Measurements from ENCODE around the gene EIF4A2.

Gene EIF4A2

GRCh38 chr3:186824430-186825139 is 41.2 kb downstream of the EIF4A2 start:
- H3K4me1 ChIP-seq (ENCODE audit: control insufficient read depth in 2 of 2, insufficient read depth in 1 of 2, low read depth in 1 of 2, low read length in 2 of 2) = peaks cover 15 to 28% of the 10 kb centered on the region in 2 donors
- peak overlapping the region; percentile 21 for H2BK5ac ChIP-seq (ENCODE audit: low read length)
- WGBS, 2 donors (ENCODE audit: extremely low coverage in 2 of 2, insufficient read length in 2 of 2, insufficient replicate concordance in 1 of 2) = no CpG with 5 or more reads among the region's 18 CpGs
- peak overlapping the region; percentile 62 for H3K4me2 ChIP-seq (ENCODE audit: insufficient read depth, low read length, poor library complexity, severe bottlenecking)
- H4K91ac ChIP-seq (ENCODE audit: low read depth, low read length, poor library complexity) = no peak overlapping the region
- H2AFZ ChIP-seq (ENCODE audit: low read length) = peak overlapping the region; percentile 80
- peaks cover 4 to 48% (median 38%) of the 10 kb centered on the region in 3 experiments for H3K27me3 ChIP-seq (ENCODE audit: control insufficient read depth in 3 of 3, insufficient read depth in 3 of 3, low read depth in 1 of 3, low read length in 3 of 3)
- no peak overlapping the region for H3K4ac ChIP-seq (ENCODE audit: low read length)
- no peak overlapping the region for H3K27ac ChIP-seq (replicated peaks; ENCODE audit: low read length)
- no peak overlapping the region for H3K4me3 ChIP-seq (ENCODE audit: low read length in 2 of 2)
- H3K9me3 ChIP-seq (replicated peaks in 1 of 2; ENCODE audit: control insufficient read depth in 2 of 2, insufficient read depth in 1 of 2, low read depth in 1 of 2, low read length in 2 of 2) = no peaks in the 10 kb centered on the region
- DNase-seq (ENCODE audit: low spot score) = no peak
- H4K8ac ChIP-seq (ENCODE audit: low read depth, low read length) = no peak overlapping the region
- peak overlapping the region; percentile 85 for H2BK15ac ChIP-seq (ENCODE audit: low read length)
- no peak overlapping the region for H2BK120ac ChIP-seq (ENCODE audit: low read depth, low read length)
- H3K79me1 ChIP-seq (ENCODE audit: low read depth, low read length) = no peaks in the 10 kb centered on the region
- no peak overlapping the region for H2BK12ac ChIP-seq (ENCODE audit: low read length)
- H3K14ac ChIP-seq (ENCODE audit: low read length) = peak overlapping the region; percentile 32
- no peaks in the 10 kb centered on the region for H3K36me3 ChIP-seq (replicated peaks in 1 of 2; ENCODE audit: control insufficient read depth in 2 of 2, insufficient read depth in 2 of 2, low read length in 2 of 2)
- peak overlapping the region; percentile 52 for H2AK5ac ChIP-seq (ENCODE audit: low read depth, low read length)
- H3K23ac ChIP-seq (ENCODE audit: low read depth, low read length, poor library complexity) = no peak overlapping the region
- H3K9ac ChIP-seq (ENCODE audit: low read depth, low read length, poor library complexity) = no peak overlapping the region
- H3K18ac ChIP-seq (ENCODE audit: low read length) = peak overlapping the region; percentile 76

GRCh38 chr3:186825294-186825821 is 42.0 kb downstream of the EIF4A2 start:
- no CpG with 5 or more reads among the region's 23 CpGs for WGBS, 2 donors (ENCODE audit: extremely low coverage in 2 of 2, insufficient read length in 2 of 2, insufficient replicate concordance in 1 of 2)
- Histone ChIP-seq H4K8ac (ENCODE audit: low read depth, low read length) (peak overlapping the region; percentile 3), H2BK12ac (ENCODE audit: low read length) (no peak overlapping the region), H3K27me3 (ENCODE audit: control insufficient read depth in 3 of 3, insufficient read depth in 3 of 3, low read depth in 1 of 3, low read length in 3 of 3) (peaks cover 4 to 56% (median 45%) of the 10 kb centered on the region in 3 experiments), H2BK5ac (ENCODE audit: low read length) (no peak overlapping the region), H3K4ac (ENCODE audit: low read length) (peak overlapping the region; percentile 53), H3K4me3 (ENCODE audit: low read length in 2 of 2) (peak overlapping the region in 1 of 2 donors; percentile 3), H2AK5ac (ENCODE audit: low read depth, low read length) (peak overlapping the region; percentile 52), H4K91ac (ENCODE audit: low read depth, low read length, poor library complexity) (no peak overlapping the region), H3K9me3 (replicated peaks in 1 of 2; ENCODE audit: control insufficient read depth in 2 of 2, insufficient read depth in 1 of 2, low read depth in 1 of 2, low read length in 2 of 2) (no peaks in the 10 kb centered on the region), H3K14ac (ENCODE audit: low read length) (peak overlapping the region; percentile 94), H2BK15ac (ENCODE audit: low read length) (peak overlapping the region; percentile 85), H3K79me1 (ENCODE audit: low read depth, low read length) (no peaks in the 10 kb centered on the region), H3K4me1 (ENCODE audit: control insufficient read depth in 2 of 2, insufficient read depth in 1 of 2, low read depth in 1 of 2, low read length in 2 of 2) (peaks cover 15 to 28% of the 10 kb centered on the region in 2 donors), H3K18ac (ENCODE audit: low read length) (peak overlapping the region; percentile 95), H2BK120ac (ENCODE audit: low read depth, low read length) (no peak overlapping the region), H3K9ac (ENCODE audit: low read depth, low read length, poor library complexity) (peak overlapping the region; percentile 9), H3K27ac (replicated peaks; ENCODE audit: low read length) (no peak overlapping the region), H3K36me3 (replicated peaks in 1 of 2; ENCODE audit: control insufficient read depth in 2 of 2, insufficient read depth in 2 of 2, low read length in 2 of 2) (no peaks in the 10 kb centered on the region), H3K23ac (ENCODE audit: low read depth, low read length, poor library complexity) (no peak overlapping the region), H2AFZ (ENCODE audit: low read length) (peak overlapping the region; percentile 80), H3K4me2 (ENCODE audit: insufficient read depth, low read length, poor library complexity, severe bottlenecking) (peak overlapping the region; percentile 62)
- no peak for DNase-seq (ENCODE audit: low spot score)

- H4K91ac ChIP-seq (ENCODE audit: low read depth, low read length, poor library complexity) = no peak overlapping the region
- no peaks in the 10 kb centered on the region for H3K36me3 ChIP-seq (replicated peaks in 1 of 2; ENCODE audit: control insufficient read depth in 2 of 2, insufficient read depth in 2 of 2, low read length in 2 of 2)
- H3K14ac ChIP-seq (ENCODE audit: low read length) = no peak overlapping the region
- no peak overlapping the region for H2BK5ac ChIP-seq (ENCODE audit: low read length)
- no peaks in the 10 kb centered on the region for H3K9me3 ChIP-seq (replicated peaks in 1 of 2; ENCODE audit: control insufficient read depth in 2 of 2, insufficient read depth in 1 of 2, low read depth in 1 of 2, low read length in 2 of 2)
- H2AFZ ChIP-seq (ENCODE audit: low read length) = peak overlapping the region; percentile 80
- H3K79me1 ChIP-seq (ENCODE audit: low read depth, low read length) = no peaks in the 10 kb centered on the region
- peaks cover 15 to 28% of the 10 kb centered on the region in 2 donors for H3K4me1 ChIP-seq (ENCODE audit: control insufficient read depth in 2 of 2, insufficient read depth in 1 of 2, low read depth in 1 of 2, low read length in 2 of 2)
- peak overlapping the region; percentile 62 for H3K4me2 ChIP-seq (ENCODE audit: insufficient read depth, low read length, poor library complexity, severe bottlenecking)
- no peak for DNase-seq (ENCODE audit: low spot score)
- peaks cover 4 to 62% (median 45%) of the 10 kb centered on the region in 3 experiments for H3K27me3 ChIP-seq (ENCODE audit: control insufficient read depth in 3 of 3, insufficient read depth in 3 of 3, low read depth in 1 of 3, low read length in 3 of 3)
- no peak overlapping the region for H3K23ac ChIP-seq (ENCODE audit: low read depth, low read length, poor library complexity)
- H2BK12ac ChIP-seq (ENCODE audit: low read length) = no peak overlapping the region
- H2AK5ac ChIP-seq (ENCODE audit: low read depth, low read length) = no peak overlapping the region
- peak overlapping the region; percentile 9 for H3K9ac ChIP-seq (ENCODE audit: low read depth, low read length, poor library complexity)
- no peak overlapping the region for H3K18ac ChIP-seq (ENCODE audit: low read length)
- no peak overlapping the region for H2BK120ac ChIP-seq (ENCODE audit: low read depth, low read length)
- H3K4ac ChIP-seq (ENCODE audit: low read length) = no peak overlapping the region
- no peak overlapping the region for H3K27ac ChIP-seq (replicated peaks; ENCODE audit: low read length)
- WGBS, 2 donors (ENCODE audit: extremely low coverage in 2 of 2, insufficient read length in 2 of 2, insufficient replicate concordance in 1 of 2) = no CpG with 5 or more reads among the region's 11 CpGs
- no peak overlapping the region for H3K4me3 ChIP-seq (ENCODE audit: low read length in 2 of 2)
- H4K8ac ChIP-seq (ENCODE audit: low read depth, low read length) = no peak overlapping the region
- H2BK15ac ChIP-seq (ENCODE audit: low read length) = no peak overlapping the region
Observed at GRCh38 chr3:186825872-186826409, 42.6 kb downstream of the EIF4A2 start.

- H3K23ac ChIP-seq (ENCODE audit: low read depth, low read length, poor library complexity) = no peak overlapping the region
- H3K4me3 ChIP-seq (ENCODE audit: low read length in 2 of 2) = peak overlapping the region in 1 of 2 donors; percentile 56
- WGBS, 2 donors (ENCODE audit: extremely low coverage in 2 of 2, insufficient read length in 2 of 2, insufficient replicate concordance in 1 of 2) = no CpG with 5 or more reads among the region's 14 CpGs
- H3K9me3 ChIP-seq (replicated peaks in 1 of 2; ENCODE audit: control insufficient read depth in 2 of 2, insufficient read depth in 1 of 2, low read depth in 1 of 2, low read length in 2 of 2) = no peaks in the 10 kb centered on the region
- H2BK15ac ChIP-seq (ENCODE audit: low read length) = no peak overlapping the region
- no peak overlapping the region for H2BK5ac ChIP-seq (ENCODE audit: low read length)
- H2BK120ac ChIP-seq (ENCODE audit: low read depth, low read length) = no peak overlapping the region
- H3K4me1 ChIP-seq (ENCODE audit: control insufficient read depth in 2 of 2, insufficient read depth in 1 of 2, low read depth in 1 of 2, low read length in 2 of 2) = peaks cover 15 to 28% of the 10 kb centered on the region in 2 donors
- no peak overlapping the region for H3K9ac ChIP-seq (ENCODE audit: low read depth, low read length, poor library complexity)
- H4K91ac ChIP-seq (ENCODE audit: low read depth, low read length, poor library complexity) = no peak overlapping the region
- H3K27ac ChIP-seq (replicated peaks; ENCODE audit: low read length) = no peak overlapping the region
- H2AFZ ChIP-seq (ENCODE audit: low read length) = peak overlapping the region; percentile 96
- peaks cover 4 to 66% (median 45%) of the 10 kb centered on the region in 3 experiments for H3K27me3 ChIP-seq (ENCODE audit: control insufficient read depth in 3 of 3, insufficient read depth in 3 of 3, low read depth in 1 of 3, low read length in 3 of 3)
- no peak overlapping the region for H3K4ac ChIP-seq (ENCODE audit: low read length)
- no peak overlapping the region for H2AK5ac ChIP-seq (ENCODE audit: low read depth, low read length)
- H3K14ac ChIP-seq (ENCODE audit: low read length) = no peak overlapping the region
- no peak overlapping the region for H2BK12ac ChIP-seq (ENCODE audit: low read length)
- no peaks in the 10 kb centered on the region for H3K79me1 ChIP-seq (ENCODE audit: low read depth, low read length)
- no peak for DNase-seq (ENCODE audit: low spot score)
- no peak overlapping the region for H3K18ac ChIP-seq (ENCODE audit: low read length)
- no peak overlapping the region for H4K8ac ChIP-seq (ENCODE audit: low read depth, low read length)
- H3K4me2 ChIP-seq (ENCODE audit: insufficient read depth, low read length, poor library complexity, severe bottlenecking) = peak overlapping the region; percentile 75
- no peaks in the 10 kb centered on the region for H3K36me3 ChIP-seq (replicated peaks in 1 of 2; ENCODE audit: control insufficient read depth in 2 of 2, insufficient read depth in 2 of 2, low read length in 2 of 2)
Observed at GRCh38 chr3:186826410-186826975, 43.1 kb downstream of the EIF4A2 start.
